ENCODE data around the gene RPL26. TPM values are rescaled to one million over a fixed set of nuclear protein-coding genes. Genes with fewer than 3 reads are reported as not detected.

RPL26 gene
- total RNA-seq, 1 donor from 2014 or later, result 1,086 TPM

- H3K27me3 Mint-ChIP-seq (ENCODE audit: low read depth), result no peaks in the 10 kb centered on the region
- H3K4me1 Mint-ChIP-seq (ENCODE audit: low read depth), result no peaks in the 10 kb centered on the region
- no peaks in the 10 kb centered on the region for H3K9me3 Mint-ChIP-seq (ENCODE audit: low read depth)
- TF ChIP-seq CTCF (IDR thresholded peaks at IDR 0.05), result no peak
- no peak for DNase-seq (ENCODE audit: low spot score)
- H3K36me3 Mint-ChIP-seq (ENCODE audit: low read depth), result no peaks in the 10 kb centered on the region
- H3K4me3 Mint-ChIP-seq (ENCODE audit: unreplicated experiment), result no peak overlapping the region
- no peak overlapping the region for H3K27ac Mint-ChIP-seq (ENCODE audit: unreplicated experiment)
These were observed 44.9 kb downstream of the RPL26 start for GRCh38 chr17:8337802-8338752.

- no peaks in the 10 kb centered on the region for H3K9me3 Mint-ChIP-seq (ENCODE audit: low read depth)
- no peak for DNase-seq (ENCODE audit: low spot score)
- no peak overlapping the region for H3K4me3 Mint-ChIP-seq (ENCODE audit: unreplicated experiment)
- no peaks in the 10 kb centered on the region for H3K27me3 Mint-ChIP-seq (ENCODE audit: low read depth)
- TF ChIP-seq CTCF (IDR thresholded peaks at IDR 0.05), result no peak
- no peak overlapping the region for H3K27ac Mint-ChIP-seq (ENCODE audit: unreplicated experiment)
- H3K4me1 Mint-ChIP-seq (ENCODE audit: low read depth), result no peaks in the 10 kb centered on the region
- no peaks in the 10 kb centered on the region for H3K36me3 Mint-ChIP-seq (ENCODE audit: low read depth)
These were observed 49.7 kb downstream of the RPL26 start for GRCh38 chr17:8333281-8333680.

- H3K36me3 Mint-ChIP-seq (ENCODE audit: low read depth), result no peaks in the 10 kb centered on the region
- no peaks in the 10 kb centered on the region for H3K9me3 Mint-ChIP-seq (ENCODE audit: low read depth)
- DNase-seq (ENCODE audit: low spot score), result no peak
- no peaks in the 10 kb centered on the region for H3K4me1 Mint-ChIP-seq (ENCODE audit: low read depth)
- no peak overlapping the region for H3K4me3 Mint-ChIP-seq (ENCODE audit: unreplicated experiment)
- TF ChIP-seq CTCF (IDR thresholded peaks at IDR 0.05), result no peak
- no peaks in the 10 kb centered on the region for H3K27me3 Mint-ChIP-seq (ENCODE audit: low read depth)
- H3K27ac Mint-ChIP-seq (ENCODE audit: unreplicated experiment), result no peak overlapping the region
These were observed 50.3 kb downstream of the RPL26 start for GRCh38 chr17:8332688-8333087.

- Mint-ChIP-seq H3K36me3 (ENCODE audit: low read depth) (no peaks in the 10 kb centered on the region), H3K27ac (ENCODE audit: unreplicated experiment) (no peak overlapping the region), H3K27me3 (ENCODE audit: low read depth) (no peaks in the 10 kb centered on the region), H3K4me3 (ENCODE audit: unreplicated experiment) (no peak overlapping the region), H3K4me1 (ENCODE audit: low read depth) (peaks cover 4% of the 10 kb centered on the region), H3K9me3 (ENCODE audit: low read depth) (no peaks in the 10 kb centered on the region)
- TF ChIP-seq CTCF (IDR thresholded peaks at IDR 0.05), result no peak
- no peak for DNase-seq (ENCODE audit: low spot score)
These were observed 50.9 kb downstream of the RPL26 start for GRCh38 chr17:8332128-8332527.

Other genes starting within 250 kb of the RPL26 start
- 68.0 to 87.6 TPM (median 75.9 TPM) in 3 replicates for gene PER1, start 230.8 kb downstream of the RPL26 start, total RNA-seq
- 45.4 to 58.1 TPM (median 46.7 TPM) in 3 replicates for gene VAMP2, start 220.2 kb downstream of the RPL26 start, total RNA-seq
- 7.8 to 12.1 TPM (median 8.4 TPM) in 3 replicates for gene TMEM107, start 206.8 kb downstream of the RPL26 start, total RNA-seq
- gene BORCS6, start 193.0 kb downstream of the RPL26 start, total RNA-seq, result 5.5 to 8.6 TPM (median 8.2 TPM) in 3 replicates
- gene AURKB, start 172.6 kb downstream of the RPL26 start, total RNA-seq, result 8.6 to 14.1 TPM (median 8.9 TPM) in 3 replicates
- 19.9 to 28.7 TPM (median 22.1 TPM) in 3 replicates for gene CTC1, start 135.1 kb downstream of the RPL26 start, total RNA-seq
- gene PFAS, start 133.9 kb downstream of the RPL26 start, total RNA-seq, result 30.2 to 52.1 TPM (median 32.7 TPM) in 3 replicates
- gene RANGRF, start 94.5 kb downstream of the RPL26 start, total RNA-seq, result 19.8 to 24.5 TPM (median 21.2 TPM) in 3 replicates
- 4.2 to 8.4 TPM (median 5.5 TPM) in 3 replicates for gene SLC25A35, start 87.8 kb downstream of the RPL26 start, total RNA-seq
- gene ARHGEF15, start 73.0 kb downstream of the RPL26 start, total RNA-seq, result not detected in 3 replicates
- gene ODF4, start 43.4 kb downstream of the RPL26 start, total RNA-seq, result not detected in 3 replicates
- not detected in 3 replicates for gene RNF222, start 14.6 kb upstream of the RPL26 start, total RNA-seq
- 112 to 120 TPM (median 115 TPM) in 3 replicates for gene NDEL1, start 52.7 kb upstream of the RPL26 start, total RNA-seq
- 211 to 296 TPM (median 284 TPM) in 3 replicates for gene MYH10, start 247.5 kb upstream of the RPL26 start, total RNA-seq